GM23248 (cell line): ENCODE data around the gene HLCS. TPM values are rescaled to one million over a fixed set of nuclear protein-coding genes. Genes with fewer than 3 reads are reported as not detected.

ENCODE experiments used
- DNase-seq: peaks from one replicate; pipeline ENCODE4 v3.0.0-alpha.2; 2015
- H2AFZ ChIP-seq: fragments of 200-600 bp; sonication (generic); 2 replicates; pipeline ENCODE4 v1.6.1; 2016; ENCODE audit warnings: antibody characterized with exemption
- H3F3A ChIP-seq: fragments of 200-600 bp; sonication (generic); 2 replicates; pipeline ENCODE4 v1.6.1; 2016; ENCODE audit warnings: mild to moderate bottlenecking, antibody characterized with exemption, mixed run types; ENCODE audit not compliant: insufficient read depth
- H3K27ac ChIP-seq: fragments of 200-600 bp; sonication (generic); 2 replicates; pipeline ENCODE4 v1.5.1; 2016; ENCODE audit warnings: mild to moderate bottlenecking
- H3K27me3 ChIP-seq: fragments of 200-600 bp; sonication (generic); replicated peaks from 2 replicates; pipeline ENCODE4 v1.6.1; 2016; ENCODE audit warnings: mild to moderate bottlenecking; ENCODE audit not compliant: insufficient read depth
- H3K36me3 ChIP-seq: fragments of 200-600 bp; sonication (generic); 2 replicates; pipeline ENCODE4 v1.6.1; 2016; ENCODE audit warnings: low read depth, mild to moderate bottlenecking
- H3K4me1 ChIP-seq: fragments of 200-600 bp; sonication (generic); 2 replicates; pipeline ENCODE4 v1.6.1; 2016; ENCODE audit warnings: mild to moderate bottlenecking; ENCODE audit not compliant: insufficient read depth
- H3K4me2 ChIP-seq: fragments of 200-600 bp; sonication (generic); one replicate; pipeline ENCODE4 v1.6.1; 2016; ENCODE audit warnings: mild to moderate bottlenecking; ENCODE audit not compliant: unreplicated experiment
- H3K4me3 ChIP-seq: fragments of 200-600 bp; sonication (generic); 2 replicates; pipeline ENCODE4 v1.5.1; 2016; ENCODE audit warnings: mild to moderate bottlenecking
- H3K79me2 ChIP-seq: fragments of 200-600 bp; sonication (generic); 2 replicates; pipeline ENCODE4 v1.6.1; 2016; ENCODE audit warnings: mild to moderate bottlenecking; ENCODE audit not compliant: insufficient read depth
- H3K9ac ChIP-seq: fragments of 200-600 bp; sonication (generic); 2 replicates; pipeline ENCODE4 v1.6.1; 2016; ENCODE audit warnings: mild to moderate bottlenecking
- H3K9me2 ChIP-seq: fragments of 200-600 bp; sonication (generic); 2 replicates; pipeline ENCODE4 v1.6.1; 2016; ENCODE audit warnings: mixed run types, mild to moderate bottlenecking, moderate library complexity; ENCODE audit not compliant: insufficient read depth
- H3K9me3 ChIP-seq: fragments of 200-600 bp; sonication (generic); one replicate; pipeline ENCODE4 v1.6.1; 2017; ENCODE audit warnings: low read depth
- H4K20me1 ChIP-seq: fragments of 200-600 bp; sonication (generic); 2 replicates; pipeline ENCODE4 v1.6.0; 2016; ENCODE audit not compliant: insufficient read depth
- EZH2 ChIP-seq: fragments of 200-600 bp; sonication (generic); IDR thresholded peaks from 2 replicates; pipeline ENCODE4 v1.6.1; 2018; ENCODE audit warnings: antibody characterized with exemption, mild to moderate bottlenecking; ENCODE audit not compliant: insufficient read depth, poor library complexity, severe bottlenecking
- EZH2phosphoT487 ChIP-seq: fragments of 200-600 bp; sonication (generic); IDR thresholded peaks from 2 replicates; pipeline ENCODE4 v1.6.1; 2018; ENCODE audit warnings: antibody characterized with exemption, moderate library complexity, mild to moderate bottlenecking, low read depth; ENCODE audit not compliant: insufficient read depth
- WGBS, 2 experiments: methylation state at CpG; one replicate each; pipeline ENCODE4 v1.1.6; 2015 to 2017; ENCODE audit warnings: low lambda C conversion rate in 2 of 2, low coverage in 1 of 2; ENCODE audit errors: missing lambda C conversion rate in 2 of 2; 5-methylcytosine and 5-hydroxymethylcytosine counted together
- in situ Hi-C: fragments of 300-500 bp; cut with MboI; formaldehyde crosslinking; loops from 2 replicates; pipeline ENCODE4 v1.15.0; 2020
- polyA plus RNA-seq: library from polyadenylated mRNA; unstranded; fragments of >200 nt; fragmentation: Nextera tagmentation; extraction: Ambion mirVana; gene quantifications from 2 replicates; pipeline ENCODE4 v1.2.1, GENCODE V29; 2016
- total RNA-seq: library from RNA; depleted of rRNA; stranded (reverse); fragments of >200 nt; shearing (Covaris generic); gene quantifications from 2 replicates; pipeline ENCODE4 v1.2.3, GENCODE V29; 2014

HLCS gene
- total and polyA plus RNA-seq, 2 experiments from 2014 or later, result 21.4 to 42.5 TPM

DNA sequence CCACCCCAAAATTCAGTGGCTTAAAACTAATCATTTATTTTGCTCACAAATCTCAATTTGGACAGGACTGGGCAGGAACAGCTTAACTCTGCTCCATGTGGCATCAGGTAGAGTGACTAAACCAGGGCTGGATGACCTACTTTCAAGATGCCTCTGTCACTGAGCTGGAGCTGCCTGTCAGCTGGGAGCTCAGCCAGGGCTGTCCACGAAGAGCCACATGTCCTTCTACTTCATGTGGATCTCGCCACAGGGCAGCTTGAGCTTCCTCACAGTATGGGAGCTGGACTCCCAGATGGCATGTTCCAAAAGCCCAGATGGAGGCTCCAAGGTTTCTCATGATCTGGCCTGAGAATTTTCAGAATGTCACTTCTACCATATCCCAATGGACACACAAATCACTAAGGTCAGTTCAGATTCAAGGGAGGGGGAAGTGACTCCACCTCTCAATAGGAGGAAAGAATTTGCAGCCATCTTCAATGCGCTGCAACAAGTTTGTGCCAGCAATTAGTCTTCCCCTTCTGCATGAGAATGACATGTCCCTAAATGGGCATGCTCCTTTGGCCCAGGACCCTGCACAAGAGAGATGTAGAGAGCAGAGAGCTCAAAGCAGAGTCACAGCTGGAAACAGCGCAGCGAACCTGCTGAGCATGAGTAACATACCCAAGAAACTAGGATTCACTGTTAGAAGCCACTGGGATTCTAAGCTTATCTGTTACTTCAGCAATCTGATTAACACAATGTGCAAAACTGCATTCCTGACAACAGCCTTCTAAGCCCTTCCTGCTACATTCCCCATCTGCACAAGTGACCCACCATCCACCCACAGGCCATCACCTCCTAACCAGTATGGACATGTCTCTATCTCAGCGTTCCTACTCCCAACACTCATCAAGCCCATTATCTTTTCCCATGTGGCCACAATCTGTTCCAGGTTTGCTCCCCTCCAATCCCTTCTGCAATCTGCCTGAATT is 17.0 kb downstream of the HLCS start:
- no peak overlapping the region for H3K4me3 ChIP-seq
- H3K4me2 ChIP-seq, result no peak overlapping the region
- no peaks in the 10 kb centered on the region for H4K20me1 ChIP-seq
- H3K4me1 ChIP-seq, result peaks cover 8% of the 10 kb centered on the region
- DNase-seq, result no peak
- TF ChIP-seq EZH2phosphoT487, result no peak
- no peak for TF ChIP-seq EZH2
- H3K9me2 ChIP-seq, result no peaks in the 10 kb centered on the region
- no peak overlapping the region for H2AFZ ChIP-seq
- no peak overlapping the region for H3K9ac ChIP-seq
- 0 out of 2 replicates have a peak, but pooled peaks cover 5% of the 10 kb centered on the region for H3F3A ChIP-seq
- H3K9me3 ChIP-seq, result no peaks in the 10 kb centered on the region
- H3K36me3 ChIP-seq, result no peaks in the 10 kb centered on the region; the same call in 1 of the 2 replicates
- H3K27me3 ChIP-seq, result no peaks in the 10 kb centered on the region
- H3K27ac ChIP-seq, result no peak overlapping the region
- in situ Hi-C loops, result loop anchor here (25.0 kb wide), 2 partner anchors 312 to 537 kb away; no protein-coding TSS in a partner anchor
- no peaks in the 10 kb centered on the region for H3K79me2 ChIP-seq
- WGBS, 2 experiments, result 95 to 97% methylated on average over 6 of the region's 6 CpGs

DNA sequence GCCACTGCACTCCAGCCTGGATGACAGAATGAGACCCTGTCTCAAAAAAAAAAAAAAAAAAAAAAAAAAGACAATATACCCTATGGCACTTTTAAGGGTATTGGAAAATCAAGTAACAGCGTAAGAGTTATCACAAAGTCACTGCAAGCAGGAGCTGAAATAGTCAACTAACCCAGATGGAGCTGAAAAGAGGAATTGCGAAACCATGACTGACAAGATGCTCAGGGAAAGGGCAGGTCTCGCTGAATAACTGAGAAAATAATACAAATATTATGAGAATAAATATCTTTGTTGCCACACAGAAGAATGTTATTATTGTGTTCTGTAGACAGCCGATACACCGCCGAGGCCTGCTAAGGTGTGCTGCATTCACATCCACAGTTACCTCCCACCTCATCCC is 17.8 kb downstream of the HLCS start:
- Histone ChIP-seq H3F3A (0 out of 2 replicates have a peak, but pooled peaks cover 5% of the 10 kb centered on the region), H3K9ac (no peak overlapping the region), H3K27me3 (no peaks in the 10 kb centered on the region), H2AFZ (no peak overlapping the region), H4K20me1 (no peaks in the 10 kb centered on the region), H3K4me2 (no peak overlapping the region), H3K79me2 (no peaks in the 10 kb centered on the region), H3K4me1 (peaks cover 8% of the 10 kb centered on the region), H3K36me3 (no peaks in the 10 kb centered on the region; the same call in 1 of the 2 replicates), H3K9me2 (no peaks in the 10 kb centered on the region), H3K4me3 (no peak overlapping the region), H3K27ac (no peak overlapping the region), H3K9me3 (no peaks in the 10 kb centered on the region)
- TF ChIP-seq EZH2 (no peak), EZH2phosphoT487 (no peak)
- peak; percentile 6 for DNase-seq
- in situ Hi-C loops, result loop anchor here (25.0 kb wide), 2 partner anchors 311 to 536 kb away; no protein-coding TSS in a partner anchor
- WGBS, 2 experiments, result 95 to 96% methylated on average over 6 of the region's 6 CpGs

DNA sequence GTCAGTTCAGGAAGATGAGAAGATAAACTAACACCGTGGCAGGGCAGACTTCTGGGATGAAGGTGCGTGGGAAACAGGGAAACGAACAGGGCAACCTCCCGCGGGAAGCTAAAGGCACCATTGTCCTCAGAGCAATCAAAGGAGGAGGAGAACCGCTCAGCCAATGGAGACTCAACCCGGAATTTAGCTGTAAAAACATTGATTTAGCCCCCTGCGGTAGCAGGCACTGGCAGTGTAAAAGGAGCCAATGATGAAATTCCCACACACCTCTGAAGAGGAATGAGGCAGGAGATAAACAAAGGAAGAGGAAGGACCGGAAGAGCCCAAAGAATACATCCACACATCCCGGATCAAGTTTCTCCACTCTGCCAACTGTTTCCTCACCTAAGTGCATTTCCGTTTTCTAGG is 19.5 kb downstream of the HLCS start:
- H3K9me2 ChIP-seq, result no peaks in the 10 kb centered on the region
- no peak for DNase-seq
- H2AFZ ChIP-seq, result no peak overlapping the region
- H3K36me3 ChIP-seq, result no peaks in the 10 kb centered on the region; the same call in 1 of the 2 replicates
- peaks cover 1% of the 10 kb centered on the region; the same call in 1 of the 2 replicates for H3K79me2 ChIP-seq
- 0 out of 2 replicates have a peak, but pooled peaks cover 5% of the 10 kb centered on the region for H3F3A ChIP-seq
- no peak for TF ChIP-seq EZH2phosphoT487
- no peak for TF ChIP-seq EZH2
- H3K9me3 ChIP-seq, result no peaks in the 10 kb centered on the region
- no peak overlapping the region for H3K4me2 ChIP-seq
- H3K4me3 ChIP-seq, result no peak overlapping the region
- 64 to 70% methylated on average over 11 of the region's 11 CpGs for WGBS, 2 experiments
- in situ Hi-C loops, result loop anchor here (25.0 kb wide), 2 partner anchors 310 to 535 kb away; no protein-coding TSS in a partner anchor
- no peaks in the 10 kb centered on the region for H3K27me3 ChIP-seq
- no peak overlapping the region for H3K9ac ChIP-seq
- no peaks in the 10 kb centered on the region for H4K20me1 ChIP-seq
- no peak overlapping the region for H3K27ac ChIP-seq
- peaks cover 8% of the 10 kb centered on the region for H3K4me1 ChIP-seq

DNA sequence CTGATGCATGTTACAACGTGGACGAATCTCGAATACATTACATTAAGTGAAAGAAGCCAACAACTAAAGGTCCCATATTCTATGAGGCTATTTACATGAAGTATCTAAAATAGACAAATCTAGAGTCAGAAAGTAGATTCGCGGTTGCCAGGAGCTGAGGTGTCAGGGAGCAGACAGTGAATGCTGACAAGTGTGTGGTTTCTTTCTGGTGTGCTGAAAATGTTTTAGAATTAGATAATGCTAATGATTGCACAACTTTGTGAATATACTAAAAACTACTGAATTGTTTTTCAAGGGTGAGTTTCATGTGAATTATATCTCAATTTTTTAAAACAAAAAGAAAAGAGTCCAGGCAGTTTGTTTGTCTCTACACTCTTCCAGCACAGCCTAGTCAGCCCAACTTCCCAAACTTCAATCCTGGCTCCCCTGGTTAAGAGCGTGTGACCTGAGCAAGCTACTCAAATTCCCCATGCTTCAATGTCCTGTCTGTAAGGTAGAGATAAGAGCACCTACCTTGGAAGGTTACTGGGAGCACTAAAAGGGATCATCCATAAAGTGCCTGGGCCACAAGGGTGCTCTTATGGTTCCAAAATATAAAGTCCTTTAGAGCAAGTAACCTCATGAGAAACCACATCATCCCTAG is 20.9 kb downstream of the HLCS start:
- Histone ChIP-seq H3K9ac (no peak overlapping the region), H3K9me2 (no peaks in the 10 kb centered on the region), H3F3A (0 out of 2 replicates have a peak, but pooled peaks cover 5% of the 10 kb centered on the region), H3K4me2 (no peak overlapping the region), H3K4me1 (peaks cover 8% of the 10 kb centered on the region), H2AFZ (no peak overlapping the region), H4K20me1 (no peaks in the 10 kb centered on the region), H3K27ac (0 out of 2 replicates have a peak overlapping the region, but pooled peaks have one; percentile 10), H3K4me3 (no peak overlapping the region), H3K9me3 (no peaks in the 10 kb centered on the region), H3K79me2 (peaks cover 3% of the 10 kb centered on the region; the same call in 1 of the 2 replicates), H3K36me3 (no peaks in the 10 kb centered on the region; the same call in 1 of the 2 replicates), H3K27me3 (no peaks in the 10 kb centered on the region)
- peak; percentile 53 for DNase-seq
- TF ChIP-seq EZH2phosphoT487, result no peak
- TF ChIP-seq EZH2, result no peak
- in situ Hi-C loops, result loop anchor here (25.0 kb wide), 2 partner anchors 308 to 533 kb away; no protein-coding TSS in a partner anchor
- WGBS, 2 experiments, result 98% methylated on average over 6 of the region's 6 CpGs
